ENCODE results near the gene UGT1A10.

DNA sequence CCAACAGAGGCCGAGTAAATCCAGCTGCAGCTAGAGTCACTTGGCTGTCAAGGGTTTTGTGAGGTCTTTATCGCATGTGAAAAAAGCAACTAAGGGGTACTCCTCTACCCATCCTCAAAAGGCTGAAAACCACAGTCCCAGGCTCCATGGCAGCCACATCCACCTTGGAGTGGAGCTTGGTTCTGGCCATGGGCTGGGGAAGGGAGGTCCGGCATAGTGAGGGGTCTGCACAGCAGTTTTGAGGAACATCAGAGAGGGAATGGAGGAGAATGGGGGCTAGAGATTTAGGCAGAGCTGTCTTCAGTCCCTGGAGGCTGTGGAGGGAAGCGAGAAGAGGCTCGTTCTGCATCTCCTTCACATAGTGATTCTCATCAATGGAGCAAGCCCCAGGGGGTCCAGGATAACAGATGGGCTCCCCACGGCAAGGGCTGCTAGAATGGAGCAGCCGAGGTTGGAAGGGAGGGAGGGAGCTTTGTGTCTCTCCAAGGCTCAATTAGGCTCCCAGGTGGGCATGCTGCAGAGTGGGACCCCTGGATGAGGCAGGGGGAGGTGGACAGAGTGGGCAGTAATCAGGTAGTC is 162.9 kb downstream of the UGT1A10 start:
- TF ChIP-seq RAD21 (IDR thresholded peaks at IDR 0.05; ENCODE audit: low read depth) (no peak), CREB1 (IDR thresholded peaks at IDR 0.05; ENCODE audit: low read depth) (no peak), MAX (IDR thresholded peaks at IDR 0.05) (no peak), TAF1 (IDR thresholded peaks at IDR 0.05; ENCODE audit: low read depth) (no peak)

Measured in Ishikawa (cell line).